Cortex of kidney (tissue), 1 donor: ENCODE measurements around the gene TMEM217.

Experiments used
- DNase-seq: peaks from one replicate; lab custom pipeline; 2025; lab: John Stamatoyannopoulos, UW

Gene TMEM217

DNA sequence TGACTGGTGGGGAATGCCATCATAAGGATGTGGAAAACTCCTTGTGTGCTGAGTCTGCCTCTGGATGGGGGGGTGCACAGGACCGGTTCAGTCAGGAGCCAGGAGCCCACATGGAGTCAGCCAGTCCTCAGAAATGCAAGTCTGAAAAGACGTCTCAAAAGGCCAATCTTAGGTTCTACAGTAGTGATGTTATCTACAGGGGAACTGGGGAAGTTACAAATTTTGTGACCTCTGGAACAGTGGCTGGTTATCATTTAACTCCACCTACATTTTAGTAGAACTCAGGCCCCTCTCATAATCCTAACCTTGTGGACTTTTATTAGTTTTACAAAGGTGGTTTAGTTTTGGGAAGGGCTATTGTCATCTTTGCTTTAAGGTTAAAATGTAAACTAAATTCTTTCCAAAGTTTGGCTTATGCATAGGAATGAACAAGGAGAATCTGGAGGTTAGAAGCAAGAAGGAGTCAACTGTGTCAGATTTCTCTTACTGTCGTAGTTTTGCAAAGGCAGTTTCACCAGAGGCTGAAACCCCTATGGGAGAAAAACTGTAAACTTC lies 14.1 kb downstream of the TMEM217 start:
- no peak for DNase-seq

DNA sequence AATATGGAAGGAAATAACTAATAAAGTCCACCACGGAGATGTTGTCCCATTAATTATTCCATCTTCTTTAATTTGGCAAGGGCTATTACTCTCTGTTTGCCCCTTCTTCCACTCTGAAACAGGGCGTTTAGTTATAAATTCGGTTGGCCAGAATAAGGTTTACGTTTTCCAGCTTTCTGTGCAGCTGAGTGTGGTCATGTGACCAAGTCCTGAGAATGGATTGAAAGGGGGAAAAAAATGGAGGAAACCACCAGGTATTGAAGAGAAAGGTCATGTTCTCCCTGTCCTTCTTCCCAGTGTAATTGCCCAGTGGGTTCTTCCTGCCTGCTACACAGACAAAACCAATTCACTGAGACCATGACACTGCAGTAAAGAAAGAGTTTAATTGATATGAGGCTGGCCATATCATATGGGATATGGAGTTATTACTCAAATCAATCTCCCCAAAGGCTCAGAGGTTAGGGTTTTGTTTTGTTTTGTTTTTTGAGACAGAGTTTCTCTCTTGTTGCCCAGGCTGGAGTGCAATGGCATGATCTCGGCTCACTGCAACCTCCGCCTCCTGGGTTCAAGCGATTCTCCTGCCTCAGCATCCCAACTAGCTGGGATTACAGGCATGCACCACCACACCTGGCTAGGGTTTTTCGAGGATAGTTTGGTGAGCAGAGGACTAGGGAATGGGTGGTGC lies 14.7 kb downstream of the TMEM217 start:
- DNase-seq: no peak

DNA sequence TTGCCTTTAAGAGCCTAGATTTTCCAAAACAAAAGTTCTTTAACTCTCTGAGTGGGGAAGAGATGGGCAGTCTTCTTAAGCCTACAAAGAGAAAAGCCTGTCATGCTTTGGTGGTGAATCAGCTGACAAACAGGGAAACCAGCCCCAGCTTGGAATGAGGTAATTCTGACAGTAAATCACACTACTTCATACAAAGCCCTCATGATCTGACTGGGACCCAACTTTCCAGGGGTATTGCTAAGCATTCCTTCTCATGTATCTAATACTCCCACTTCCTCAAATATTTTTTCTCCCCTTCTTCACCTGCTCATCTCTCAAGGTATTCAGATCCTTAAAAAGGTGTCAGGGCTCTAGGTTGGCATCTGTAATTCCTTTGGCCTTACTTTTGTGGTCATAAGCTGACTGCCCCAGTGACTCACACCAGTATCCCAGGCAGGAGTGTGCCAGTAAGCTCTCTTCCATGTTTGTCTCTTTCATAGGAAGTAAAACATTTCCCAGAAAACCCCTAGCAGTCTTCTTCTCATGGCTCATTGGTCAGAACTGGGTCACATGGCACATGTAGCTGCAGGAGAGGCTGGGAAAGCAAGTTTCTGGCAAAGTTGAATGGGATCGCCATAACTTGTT lies 15.4 kb downstream of the TMEM217 start:
- DNase-seq: no peak

DNA sequence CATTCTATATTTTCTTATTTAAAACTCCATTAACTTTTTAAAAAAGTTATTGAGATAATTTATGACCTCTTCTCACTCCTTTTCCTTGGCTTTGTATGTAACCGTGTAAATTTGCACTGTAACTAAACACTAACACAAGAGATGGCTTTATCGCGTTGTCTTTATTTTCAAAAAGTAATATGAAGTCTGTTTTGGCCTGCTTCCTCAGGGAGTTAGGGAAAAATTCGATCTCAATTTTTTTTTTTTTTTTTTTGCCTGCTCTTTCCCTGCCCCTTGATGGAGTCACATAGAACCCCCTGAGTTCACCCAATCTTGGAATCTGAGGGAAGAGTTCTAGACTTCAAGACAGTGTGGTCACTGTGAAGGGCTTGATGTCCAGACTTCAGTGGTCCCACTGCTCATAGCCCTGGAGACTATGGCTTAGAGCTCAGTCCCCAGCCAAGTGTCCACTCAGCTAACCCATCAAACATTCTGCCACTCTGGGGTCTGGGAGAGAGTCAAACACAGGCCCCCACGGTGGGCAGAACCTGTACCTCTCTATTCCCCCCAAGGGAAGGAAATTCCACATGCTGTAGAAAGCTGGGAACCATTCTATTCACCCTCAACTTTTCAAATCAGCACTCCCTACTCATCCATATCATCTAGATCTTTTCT lies 16.0 kb downstream of the TMEM217 start:
- no peak for DNase-seq

DNA sequence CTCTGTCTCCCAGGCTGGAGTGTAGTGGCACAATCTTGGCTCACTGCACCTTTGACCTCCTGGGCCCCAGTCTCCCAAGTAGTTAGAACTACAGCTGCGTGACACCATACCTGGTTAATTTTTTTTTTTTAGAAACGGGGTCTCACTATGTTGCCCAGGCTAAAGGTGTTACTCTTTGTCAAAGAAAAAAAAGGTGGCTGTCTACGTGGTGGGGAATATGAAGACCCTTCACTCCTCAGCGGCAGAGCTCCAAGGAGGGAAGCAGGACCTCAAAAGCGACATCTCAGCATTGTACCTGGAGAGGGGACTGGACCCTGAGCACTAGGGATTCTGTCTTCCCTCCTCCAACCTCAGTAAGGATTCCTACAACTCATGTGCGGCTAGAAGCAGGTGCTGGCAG lies 16.8 kb downstream of the TMEM217 start:
- no peak for DNase-seq

DNA sequence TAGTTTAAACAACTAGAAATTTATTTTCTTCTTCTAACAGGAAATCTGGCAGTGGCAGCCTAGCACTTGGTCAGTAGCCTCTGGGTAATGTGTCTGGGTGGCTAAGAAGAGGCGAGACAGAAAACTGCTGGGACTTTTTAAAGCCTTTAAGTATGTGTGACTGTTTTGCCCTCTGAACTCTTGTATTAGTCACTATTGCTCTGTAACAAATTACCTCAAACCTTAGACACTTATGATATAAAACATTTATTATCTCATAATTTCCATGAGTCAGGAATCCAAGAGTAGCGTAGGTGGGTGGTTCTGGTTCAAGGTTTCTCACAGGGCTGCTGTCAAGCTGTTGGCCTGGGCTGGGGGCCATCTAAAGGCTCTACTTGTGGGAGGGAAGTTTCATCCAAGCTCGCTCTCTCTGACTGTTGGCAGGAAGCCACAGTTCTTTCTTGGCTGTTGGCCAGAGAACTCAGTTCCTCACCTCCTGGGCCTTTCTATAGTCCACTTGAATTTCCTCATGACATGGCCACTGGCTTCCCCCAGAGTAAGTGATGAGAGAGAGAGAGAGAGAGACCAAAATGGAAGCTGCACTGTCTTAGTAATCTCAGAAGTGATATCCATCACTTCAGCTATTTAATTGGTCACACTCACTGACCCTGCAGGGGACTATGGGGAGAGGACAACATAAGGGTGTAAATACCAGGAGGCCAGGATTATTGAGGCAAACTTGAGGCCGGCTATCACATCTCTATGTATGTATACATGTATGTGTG lies 17.8 kb downstream of the TMEM217 start:
- no peak for DNase-seq

DNA sequence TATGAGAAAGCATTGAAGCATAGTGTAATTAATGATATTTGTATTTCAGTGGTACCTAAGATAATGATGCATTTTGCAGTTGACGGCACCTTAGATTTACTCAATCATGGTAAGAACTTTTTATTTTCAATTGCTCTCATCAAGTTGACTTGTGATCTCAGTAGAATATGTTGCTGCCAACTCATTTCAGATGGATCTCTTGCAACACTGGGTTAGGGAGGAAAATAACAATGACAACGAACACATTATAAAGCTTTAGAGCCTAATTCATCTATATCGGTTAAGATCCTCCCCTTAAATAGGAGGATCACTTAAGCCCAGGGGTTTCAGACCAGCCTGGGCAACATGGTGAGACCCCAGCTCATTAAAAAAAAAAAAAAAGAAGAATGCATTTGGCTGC lies 18.4 kb downstream of the TMEM217 start:
- DNase-seq: no peak

DNA sequence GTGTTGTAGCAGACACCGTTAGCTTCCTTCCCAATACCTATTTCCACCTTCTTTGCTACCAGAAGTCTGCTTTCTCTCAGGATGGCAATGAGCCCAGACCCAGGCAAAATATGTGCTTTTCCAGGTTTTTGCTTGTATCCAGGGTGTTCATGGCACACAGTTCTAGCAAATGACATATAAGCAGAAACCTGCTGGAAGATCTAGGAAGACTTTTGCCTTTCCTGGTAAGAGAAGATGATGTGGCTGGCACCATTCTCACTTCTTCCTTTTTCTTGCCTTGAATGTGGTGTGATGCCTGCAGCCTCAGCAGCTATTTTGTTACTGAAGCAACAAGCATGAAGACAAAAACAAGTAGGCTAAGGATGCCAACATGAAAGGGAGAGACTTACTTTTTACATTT lies 19.6 kb downstream of the TMEM217 start:
- no peak for DNase-seq

DNA sequence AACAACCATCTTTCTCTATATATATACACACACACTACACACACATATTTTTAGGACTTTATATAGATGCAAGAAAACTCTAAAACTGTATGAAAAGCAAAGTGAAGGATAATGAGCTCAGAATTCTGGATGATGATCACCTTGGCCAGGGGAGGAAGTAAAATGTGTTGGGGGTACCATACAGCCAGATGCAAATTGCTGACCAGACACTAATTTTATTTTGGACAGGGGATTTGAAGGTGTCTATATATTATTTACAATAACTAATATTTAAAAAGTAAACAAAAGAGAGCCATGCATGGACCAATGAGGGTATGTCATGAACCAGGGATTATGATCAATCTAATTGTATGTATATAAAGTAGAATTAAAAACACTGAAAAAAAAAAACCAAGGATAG lies 20.2 kb downstream of the TMEM217 start:
- DNase-seq: no peak

DNA sequence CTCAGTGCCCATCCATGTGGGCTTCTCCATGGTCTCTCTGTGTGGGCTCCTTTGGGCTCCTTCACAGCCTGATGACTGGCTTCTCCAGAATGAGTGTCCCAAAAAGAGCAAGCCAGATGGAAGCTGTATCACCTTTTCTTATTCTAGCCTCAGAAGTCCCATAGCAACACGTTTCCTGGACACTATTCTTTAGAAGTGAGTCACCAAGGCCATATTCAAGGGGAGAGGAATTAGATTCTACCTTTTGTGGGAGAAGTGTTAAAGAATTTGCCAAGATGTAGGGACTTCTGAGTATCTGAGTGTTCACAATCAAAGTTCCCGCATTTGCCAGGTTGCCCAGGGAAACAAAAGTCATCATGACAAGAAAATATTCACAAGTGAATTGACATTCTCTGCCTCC lies 21.0 kb downstream of the TMEM217 start:
- DNase-seq: no peak

DNA sequence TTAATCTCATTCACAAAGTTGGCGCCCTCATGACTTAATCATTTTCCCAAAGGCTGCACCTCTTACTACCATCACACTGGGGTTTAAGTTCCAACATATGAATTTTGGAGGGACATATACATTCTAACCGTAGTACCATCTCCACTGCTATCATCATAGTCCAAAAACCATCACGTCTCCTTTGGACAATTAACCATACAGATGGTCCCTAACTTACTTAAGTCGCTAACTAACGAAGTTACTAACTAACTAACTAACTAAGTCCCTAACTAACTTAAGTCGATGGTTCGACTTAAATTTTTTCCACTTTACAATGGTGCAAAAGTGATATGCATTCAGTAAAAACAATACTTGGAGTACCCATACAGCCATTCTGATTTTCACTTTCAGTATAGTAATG lies 24.4 kb downstream of the TMEM217 start:
- DNase-seq: no peak

DNA sequence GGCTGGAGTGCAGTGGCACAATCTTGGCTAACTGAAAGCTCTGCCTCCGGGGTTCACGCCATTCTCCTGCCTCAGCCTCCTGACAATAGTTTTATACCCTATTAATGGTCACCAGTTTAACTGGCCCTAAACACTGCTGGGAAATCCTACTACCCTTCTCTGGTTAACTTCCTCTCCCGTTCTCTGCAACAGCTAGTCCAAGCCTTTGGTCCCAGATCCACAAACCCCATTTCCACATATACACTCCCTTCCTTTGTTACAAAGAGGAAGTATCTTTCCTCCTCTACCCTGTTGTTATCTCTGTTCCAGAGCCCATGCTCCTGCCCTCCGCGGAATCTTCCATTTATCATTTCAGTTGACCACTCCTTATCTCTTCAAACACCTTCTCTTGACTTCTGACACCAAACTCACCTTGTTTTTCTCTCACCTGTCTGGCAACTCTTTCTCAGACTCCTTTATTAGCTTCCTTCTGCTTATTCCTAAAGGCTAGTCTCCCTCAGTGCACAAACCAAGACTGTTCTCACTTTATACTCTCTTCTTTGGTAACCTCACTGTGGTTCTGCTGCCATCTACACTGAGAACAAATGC lies 25.4 kb downstream of the TMEM217 start:
- no peak for DNase-seq

DNA sequence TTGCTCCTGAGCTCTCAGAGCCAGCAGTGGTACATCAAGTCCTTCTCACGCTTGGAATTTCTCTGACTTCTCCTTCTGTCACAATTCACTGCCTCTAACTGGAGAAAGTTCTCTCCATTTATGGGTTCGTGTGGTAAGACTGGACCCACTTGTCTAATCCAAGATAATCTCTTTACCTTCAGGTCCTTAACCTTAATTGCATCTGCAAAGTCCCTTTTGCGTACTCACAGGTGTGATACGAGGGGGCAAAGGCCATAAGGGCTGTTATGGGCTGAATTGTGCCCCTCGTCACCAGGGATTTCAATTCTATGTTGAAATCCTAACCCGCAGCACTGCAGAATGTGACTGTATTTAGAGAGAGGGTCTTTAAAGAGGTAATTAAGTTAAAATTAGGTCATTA lies 27.8 kb downstream of the TMEM217 start:
- no peak for DNase-seq

DNA sequence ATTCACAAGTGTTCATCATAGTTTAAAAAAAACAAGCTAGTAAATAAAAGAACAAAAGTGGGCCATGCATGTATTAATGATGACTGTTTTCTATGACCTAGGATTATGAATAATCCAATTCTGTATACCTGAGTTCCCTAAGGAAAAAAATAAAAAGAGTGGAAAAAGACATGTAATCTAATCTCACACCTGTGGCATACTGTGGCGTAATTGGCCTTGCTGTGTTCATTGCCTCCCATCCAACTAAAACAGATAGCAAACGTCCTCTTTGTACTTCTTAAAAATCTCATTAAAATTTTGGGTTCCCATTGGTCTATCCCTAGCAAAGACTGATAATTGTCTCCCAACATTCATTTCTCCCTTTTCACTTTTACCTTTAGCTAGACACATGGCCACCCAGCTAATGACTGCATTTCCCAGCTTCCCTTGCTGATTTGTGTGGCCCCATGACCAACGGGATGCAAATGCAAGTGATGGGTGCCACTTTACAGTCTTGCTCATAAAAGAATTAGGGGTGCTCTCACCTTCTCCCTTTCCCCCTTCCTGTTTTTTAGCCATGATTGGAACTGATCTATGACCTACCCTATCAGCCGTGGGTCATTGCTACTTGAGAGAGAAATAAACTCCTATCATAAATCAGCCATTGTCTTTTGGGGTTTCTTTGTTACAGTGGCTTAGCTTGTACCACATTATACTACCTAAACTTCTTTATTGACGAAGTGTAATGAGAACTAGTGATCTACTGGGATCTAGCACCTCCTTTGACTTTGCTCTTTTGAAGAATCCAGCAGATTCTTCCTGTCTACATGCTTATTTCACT lies 32.4 kb downstream of the TMEM217 start:
- DNase-seq: no peak

DNA sequence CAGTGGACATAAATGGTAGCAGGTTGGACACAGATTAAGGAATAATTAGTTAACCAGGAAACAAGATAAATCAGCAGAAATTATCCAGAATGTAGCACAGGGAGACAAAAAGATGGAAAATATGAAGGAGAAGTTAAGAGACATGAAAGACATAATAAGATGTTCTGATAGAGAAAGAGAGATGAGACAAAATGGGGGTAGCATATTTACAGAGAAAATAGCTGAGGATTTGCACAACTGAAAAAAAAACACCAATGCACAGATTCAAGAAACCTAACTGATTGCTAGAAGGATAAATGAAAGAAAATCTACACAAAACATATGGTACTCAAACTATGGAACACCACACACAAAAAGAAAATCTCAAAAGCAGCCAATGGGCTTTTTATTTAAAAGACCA lies 35.0 kb downstream of the TMEM217 start:
- DNase-seq: no peak

DNA sequence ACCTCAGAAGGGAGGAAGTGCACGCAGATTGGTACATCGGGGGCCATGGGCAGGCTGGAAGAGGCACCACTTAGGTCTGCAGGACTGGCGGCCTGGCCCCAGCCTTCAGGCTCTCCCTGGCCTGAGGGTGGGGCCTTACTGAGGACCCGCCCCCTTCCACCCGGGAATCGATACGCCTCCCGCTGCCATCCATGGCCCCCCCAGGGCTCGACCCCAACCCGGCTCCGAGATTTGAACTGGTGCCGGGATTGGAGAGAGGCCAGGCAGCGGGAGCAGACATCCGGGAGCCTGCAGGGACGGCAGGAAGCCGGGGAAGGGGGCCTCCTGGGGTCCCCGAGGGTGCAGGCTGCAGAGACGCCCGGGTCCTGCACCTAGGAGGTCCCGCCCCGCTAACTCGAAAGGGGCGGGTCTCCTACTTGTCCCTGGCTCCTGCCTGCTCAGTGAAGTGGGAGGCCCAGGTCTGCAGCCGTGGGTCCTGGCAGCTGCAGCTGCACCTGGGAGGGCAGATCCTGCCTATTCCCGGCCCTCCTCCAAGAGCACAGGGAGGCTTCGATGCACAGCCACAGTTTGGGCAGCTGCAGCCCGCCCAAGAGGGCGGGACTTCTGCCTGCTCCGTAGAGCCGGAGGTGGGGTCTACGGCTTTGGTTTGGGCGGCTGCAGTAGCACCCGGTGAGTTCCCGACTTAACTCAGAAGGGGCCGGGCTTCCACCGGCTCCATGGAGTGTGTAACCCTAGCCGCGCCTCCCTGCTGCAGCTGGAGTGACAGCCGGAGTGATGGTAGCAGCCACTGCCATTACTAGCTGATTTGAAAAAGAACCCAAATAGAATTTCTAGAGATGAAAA lies 35.6 kb downstream of the TMEM217 start:
- DNase-seq: no peak

DNA sequence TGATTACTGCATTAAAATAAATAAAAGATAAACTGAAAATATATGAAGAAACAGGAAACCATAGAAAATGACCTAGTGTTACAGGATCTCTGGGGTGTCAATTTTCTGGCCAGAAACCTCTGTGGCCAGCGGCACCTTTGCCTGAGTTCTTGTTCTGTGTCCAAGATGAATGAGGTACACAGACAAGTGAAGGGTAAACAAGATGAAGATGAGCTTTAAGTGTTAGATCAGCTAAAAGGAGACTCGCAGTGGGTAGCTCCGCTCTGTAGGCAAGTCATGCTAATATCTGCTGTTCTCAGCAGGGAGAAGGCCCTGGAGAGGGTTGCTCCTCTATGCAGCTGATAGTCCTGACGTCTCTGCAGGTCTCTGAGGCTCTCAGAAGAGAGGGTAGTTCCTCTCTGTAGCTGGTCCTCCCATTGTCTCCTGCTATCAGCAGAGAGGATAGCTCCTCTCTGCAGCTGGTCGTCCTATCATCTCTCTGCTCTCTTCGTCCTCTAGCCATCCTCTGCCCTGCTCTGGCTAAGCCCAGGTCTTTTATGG lies 36.3 kb downstream of the TMEM217 start:
- no peak for DNase-seq

DNA sequence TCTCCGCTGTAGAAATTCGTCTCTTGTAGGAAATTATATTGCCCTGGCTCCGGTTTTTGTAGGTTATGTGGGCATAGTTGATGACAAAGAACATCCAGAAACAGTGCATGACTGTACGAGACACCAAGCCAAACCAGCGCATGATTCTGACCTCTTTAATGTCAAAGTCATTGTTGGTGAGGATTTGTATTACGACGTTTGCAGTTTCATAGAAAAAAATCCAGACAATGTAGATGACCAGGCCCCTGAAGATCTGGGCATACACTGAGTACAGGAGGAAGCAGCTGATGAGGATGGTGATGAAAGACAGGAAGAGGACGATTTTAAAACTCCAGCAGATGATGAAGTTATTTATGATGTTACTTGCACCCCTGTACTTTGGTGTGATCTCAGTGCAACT lies 39.4 kb downstream of the TMEM217 start:
- no peak for DNase-seq

DNA sequence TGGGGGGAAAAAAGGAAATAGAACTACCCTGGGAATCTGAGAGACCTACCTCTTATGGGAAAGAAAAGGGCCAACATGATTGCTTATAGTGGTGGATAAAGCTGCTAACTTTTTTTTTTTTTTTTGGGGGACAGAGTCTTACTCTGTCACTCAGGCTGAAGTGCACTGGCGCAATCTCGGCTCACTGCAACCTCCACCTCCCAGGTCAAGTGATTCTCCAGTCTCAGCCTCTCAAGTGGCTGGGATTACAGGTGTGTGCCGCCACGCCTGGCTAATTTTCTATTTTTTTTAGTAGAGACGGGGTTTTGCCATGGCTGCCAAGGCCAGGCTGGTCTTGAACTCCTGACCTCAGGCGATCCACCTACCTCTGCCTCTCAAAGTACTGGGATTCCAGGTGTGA lies 39.9 kb downstream of the TMEM217 start:
- DNase-seq: no peak

DNA sequence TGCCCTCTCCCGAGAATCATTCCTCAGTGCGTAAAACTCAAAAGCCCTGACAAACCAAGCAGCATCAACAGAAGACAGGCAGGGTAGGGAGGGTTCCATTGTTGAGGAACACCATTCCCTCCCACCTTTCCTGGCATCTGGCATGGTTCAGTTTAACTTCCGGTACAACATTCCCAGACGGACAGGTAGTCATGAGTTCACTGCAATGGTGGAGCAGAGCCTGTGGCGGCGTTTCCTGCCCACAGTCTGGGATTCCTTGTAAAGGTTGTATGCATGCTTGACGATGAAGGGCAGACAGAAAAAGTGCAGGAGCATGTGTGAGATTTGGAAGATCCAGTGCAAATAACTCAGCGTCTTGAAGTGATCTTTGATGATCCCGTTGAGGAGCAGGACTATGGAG lies 45.7 kb downstream of the TMEM217 start:
- DNase-seq: no peak
